ENCODE data around the gene PXDN. TPM values are rescaled to one million over a fixed set of nuclear protein-coding genes. Genes with fewer than 3 reads are reported as not detected.

Gene PXDN
- total RNA-seq, 1 experiment from 2014 or later, result 96.1 TPM

DNA sequence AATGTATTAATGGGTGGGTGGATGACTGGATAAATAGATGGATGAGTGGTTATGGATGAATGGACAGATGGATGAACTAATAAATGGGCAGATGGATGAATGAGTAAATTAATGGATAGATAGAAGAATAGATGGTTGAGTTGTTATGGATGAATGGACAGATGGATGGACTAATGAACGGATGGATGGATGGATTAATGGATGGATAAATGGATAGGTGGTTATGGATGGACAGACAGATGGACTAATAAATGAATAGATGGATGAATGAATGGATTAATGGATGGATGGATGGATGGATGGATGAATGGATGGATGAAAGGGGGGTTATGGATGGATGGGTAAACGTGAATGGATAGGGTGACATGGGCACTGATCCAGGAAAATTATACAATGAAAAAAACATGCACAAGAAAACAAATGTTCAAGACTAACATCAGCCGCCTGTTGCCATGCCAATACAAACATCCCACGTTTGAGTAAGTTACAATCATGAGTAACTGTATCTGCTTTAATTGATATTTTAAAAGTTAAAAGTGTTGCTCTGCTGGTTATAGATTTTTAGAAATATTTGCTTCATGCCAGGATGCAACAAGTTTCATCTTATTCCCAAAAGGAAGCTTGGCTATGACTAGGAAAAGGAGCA, 20.8 kb downstream of the PXDN start:
- Mint-ChIP-seq H3K36me3 (ENCODE audit: insufficient read depth, unreplicated experiment) (peaks cover 9% of the 10 kb centered on the region), H3K27ac (ENCODE audit: low read depth, unreplicated experiment) (no peak overlapping the region), H3K4me3 (ENCODE audit: unreplicated experiment) (no peak overlapping the region), H3K27me3 (ENCODE audit: insufficient read depth, unreplicated experiment) (no peaks in the 10 kb centered on the region), H3K9me3 (ENCODE audit: unreplicated experiment) (no peaks in the 10 kb centered on the region), H3K4me1 (ENCODE audit: insufficient read depth, unreplicated experiment) (peaks cover 13% of the 10 kb centered on the region)
- CTCF ChIA-PET, result interaction anchor here (1.9 kb wide), 1 partner anchor 27 kb away, joined by 4 read pairs; no protein-coding TSS in a partner anchor
- TF ChIP-seq, protein P1, sequence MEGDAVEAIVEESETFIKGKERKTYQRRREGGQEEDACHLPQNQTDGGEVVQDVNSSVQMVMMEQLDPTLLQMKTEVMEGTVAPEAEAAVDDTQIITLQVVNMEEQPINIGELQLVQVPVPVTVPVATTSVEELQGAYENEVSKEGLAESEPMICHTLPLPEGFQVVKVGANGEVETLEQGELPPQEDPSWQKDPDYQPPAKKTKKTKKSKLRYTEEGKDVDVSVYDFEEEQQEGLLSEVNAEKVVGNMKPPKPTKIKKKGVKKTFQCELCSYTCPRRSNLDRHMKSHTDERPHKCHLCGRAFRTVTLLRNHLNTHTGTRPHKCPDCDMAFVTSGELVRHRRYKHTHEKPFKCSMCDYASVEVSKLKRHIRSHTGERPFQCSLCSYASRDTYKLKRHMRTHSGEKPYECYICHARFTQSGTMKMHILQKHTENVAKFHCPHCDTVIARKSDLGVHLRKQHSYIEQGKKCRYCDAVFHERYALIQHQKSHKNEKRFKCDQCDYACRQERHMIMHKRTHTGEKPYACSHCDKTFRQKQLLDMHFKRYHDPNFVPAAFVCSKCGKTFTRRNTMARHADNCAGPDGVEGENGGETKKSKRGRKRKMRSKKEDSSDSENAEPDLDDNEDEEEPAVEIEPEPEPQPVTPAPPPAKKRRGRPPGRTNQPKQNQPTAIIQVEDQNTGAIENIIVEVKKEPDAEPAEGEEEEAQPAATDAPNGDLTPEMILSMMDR (IDR thresholded peaks at IDR 0.05; ENCODE audit: unreplicated experiment), result no peak
- intact Hi-C loops (cut with micrococcal nuclease), result no loop called here
- POLR2A ChIA-PET, result interaction anchor here (1.5 to 3.5 kb wide), 2 partner anchors 15 to 21 kb away, joined by 3 to 34 read pairs; no protein-coding TSS in a partner anchor
- no peak for DNase-seq (ENCODE audit: unreplicated experiment)
- no TSS peak for BruUV-seq (replicated peaks)

DNA sequence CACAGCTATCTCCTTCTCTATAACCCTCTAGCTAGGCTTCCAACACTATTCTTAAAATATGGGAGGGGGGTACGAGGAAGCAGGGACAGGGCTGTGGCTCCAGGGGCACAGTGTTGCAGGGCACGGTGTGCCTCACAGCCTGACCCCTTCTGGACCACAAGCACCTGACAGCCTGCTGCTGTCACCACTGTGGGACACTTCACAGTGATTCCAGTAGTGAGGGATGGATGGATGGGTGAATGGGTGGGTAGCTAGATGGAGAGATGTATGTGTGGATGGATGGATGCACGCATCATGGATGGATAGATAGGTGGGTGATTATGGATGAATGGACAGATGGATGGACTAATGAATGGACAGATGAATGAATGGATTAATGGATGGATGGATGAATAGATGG, 21.6 kb downstream of the PXDN start:
- Mint-ChIP-seq H3K9me3 (ENCODE audit: unreplicated experiment) (no peaks in the 10 kb centered on the region), H3K36me3 (ENCODE audit: insufficient read depth, unreplicated experiment) (peaks cover 9% of the 10 kb centered on the region), H3K27ac (ENCODE audit: low read depth, unreplicated experiment) (no peak overlapping the region), H3K4me3 (ENCODE audit: unreplicated experiment) (no peak overlapping the region), H3K27me3 (ENCODE audit: insufficient read depth, unreplicated experiment) (no peaks in the 10 kb centered on the region), H3K4me1 (ENCODE audit: insufficient read depth, unreplicated experiment) (peaks cover 21% of the 10 kb centered on the region)
- TF ChIP-seq, protein P1 (IDR thresholded peaks at IDR 0.05; ENCODE audit: unreplicated experiment), result no peak
- no TSS peak for BruUV-seq (replicated peaks)
- intact Hi-C loops (cut with micrococcal nuclease), result no loop called here
- no peak for DNase-seq (ENCODE audit: unreplicated experiment)
- CTCF ChIA-PET, result interaction anchor here (0.8 to 2.7 kb wide), 6 partner anchors 8 to 50 kb away, joined by 3 to 12 read pairs (median 4); no protein-coding TSS in a partner anchor
- POLR2A ChIA-PET, result interaction anchor here (1.1 to 3.5 kb wide), 6 partner anchors 9 to 47 kb away, joined by 3 to 36 read pairs (median 11); no protein-coding TSS in a partner anchor

- Mint-ChIP-seq H3K9me3 (ENCODE audit: unreplicated experiment) (no peaks in the 10 kb centered on the region), H3K4me3 (ENCODE audit: unreplicated experiment) (no peak overlapping the region), H3K4me1 (ENCODE audit: insufficient read depth, unreplicated experiment) (peaks cover 29% of the 10 kb centered on the region), H3K27ac (ENCODE audit: low read depth, unreplicated experiment) (no peak overlapping the region), H3K36me3 (ENCODE audit: insufficient read depth, unreplicated experiment) (peaks cover 5% of the 10 kb centered on the region), H3K27me3 (ENCODE audit: insufficient read depth, unreplicated experiment) (no peaks in the 10 kb centered on the region)
- DNase-seq (ENCODE audit: unreplicated experiment), result peak; percentile 80
- TF ChIP-seq, protein P1 (IDR thresholded peaks at IDR 0.05; ENCODE audit: unreplicated experiment), result no peak
- CTCF ChIA-PET, result interaction anchor here (0.8 to 2.7 kb wide), 8 partner anchors 9 to 128 kb away, joined by 3 to 12 read pairs (median 4); no protein-coding TSS in a partner anchor
- BruUV-seq (replicated peaks), result TSS peak; percentile 99
- POLR2A ChIA-PET, result interaction anchor here (0.7 to 3.5 kb wide), 7 partner anchors 9 to 69 kb away, joined by 3 to 36 read pairs (median 8); no protein-coding TSS in a partner anchor
- intact Hi-C loops (cut with micrococcal nuclease), result loop anchor here (1.0 kb wide), 1 partner anchor 47 kb away; no protein-coding TSS in a partner anchor
Observed at GRCh38 chr2:1721706-1722646, 22.3 kb downstream of the PXDN start.
